Activated CD4-positive, alpha-beta T cell treated with anti-CD3 and anti-CD28 coated beads, Interleukin-2, amount 10 ng/mL, durations not matched to agents 7 days and 5 days (primary cell): ENCODE results near the gene TMEM191C. TPM values are rescaled to one million over a fixed set of nuclear protein-coding genes. Genes with fewer than 3 reads are reported as not detected.
"Not testable (repeated sequence)": the region's sequence is repeated elsewhere in the genome, so short reads cannot be mapped to it uniquely, and the experiment has no call there.

Experiments
- CTCF ChIA-PET: fragments of 350-600 bp; sonication (Branson Sonifier 250); formaldehyde crosslinking; loops from one replicate; lab custom pipeline; 2021; ENCODE audit warnings: antibody characterized with exemption; lab: Charles Lee
- POLR2A ChIA-PET: fragments of 350-600 bp; sonication (Branson Sonifier 250); formaldehyde crosslinking; loops from one replicate; lab custom pipeline; 2021; ENCODE audit warnings: antibody characterized with exemption; lab: Charles Lee
- DNase-seq: peaks from one replicate; pipeline ENCODE4 v3.0.0-alpha.2; 2020
- H3K27ac Mint-ChIP-seq: one replicate; pipeline ENCODE4 v1.8.0; 2021; ENCODE audit warnings: mild to moderate bottlenecking, moderate library complexity, mixed read lengths
- H3K27me3 Mint-ChIP-seq: one replicate; pipeline ENCODE4 v1.8.0; 2021; ENCODE audit warnings: mixed read lengths
- H3K36me3 Mint-ChIP-seq: one replicate; pipeline ENCODE4 v1.8.0; 2021; ENCODE audit warnings: low read depth, mixed read lengths
- H3K4me1 Mint-ChIP-seq: one replicate; pipeline ENCODE4 v1.8.0; 2021; ENCODE audit warnings: mixed read lengths
- H3K4me3 Mint-ChIP-seq: one replicate; pipeline ENCODE4 v1.8.0; 2021; ENCODE audit warnings: mild to moderate bottlenecking, moderate library complexity, mixed read lengths
- H3K9me3 Mint-ChIP-seq: one replicate; pipeline ENCODE4 v1.8.0; 2021; ENCODE audit warnings: mixed read lengths
- total RNA-seq, 2 experiments: library from RNA; stranded (reverse); gene quantifications; one replicate each; pipeline ENCODE4 v1.2.3, GENCODE V29; 2021

Gene TMEM191C
- total RNA-seq, 2 experiments from 2014 or later, result 1.4 to 2.0 TPM

DNA sequence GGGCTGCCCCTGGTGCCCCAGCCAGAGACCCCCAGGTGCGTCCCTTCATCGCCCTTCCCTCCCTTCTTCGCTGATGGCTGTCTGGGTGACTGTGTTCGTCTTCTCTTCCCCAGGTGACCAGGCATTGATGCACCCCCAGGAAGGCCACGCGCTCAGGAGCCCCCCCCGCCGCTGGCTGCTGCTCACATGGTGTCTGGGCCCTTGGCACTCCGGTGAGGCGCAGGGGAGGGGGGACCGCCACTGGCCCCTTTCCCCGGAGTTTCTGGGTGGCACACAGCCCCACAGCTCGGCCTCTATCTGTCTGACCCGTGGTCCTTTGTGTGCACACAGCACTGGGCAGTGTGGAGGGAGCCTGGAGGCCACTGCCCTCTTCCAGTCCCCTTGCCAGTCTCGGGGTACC is 24.5 kb upstream of the TMEM191C start:
- POLR2A ChIA-PET, H3K27ac Mint-ChIP-seq, H3K36me3 Mint-ChIP-seq, H3K9me3 Mint-ChIP-seq, H3K27me3 Mint-ChIP-seq, H3K4me3 Mint-ChIP-seq, DNase-seq, CTCF ChIA-PET, H3K4me1 Mint-ChIP-seq: not testable (repeated sequence)

DNA sequence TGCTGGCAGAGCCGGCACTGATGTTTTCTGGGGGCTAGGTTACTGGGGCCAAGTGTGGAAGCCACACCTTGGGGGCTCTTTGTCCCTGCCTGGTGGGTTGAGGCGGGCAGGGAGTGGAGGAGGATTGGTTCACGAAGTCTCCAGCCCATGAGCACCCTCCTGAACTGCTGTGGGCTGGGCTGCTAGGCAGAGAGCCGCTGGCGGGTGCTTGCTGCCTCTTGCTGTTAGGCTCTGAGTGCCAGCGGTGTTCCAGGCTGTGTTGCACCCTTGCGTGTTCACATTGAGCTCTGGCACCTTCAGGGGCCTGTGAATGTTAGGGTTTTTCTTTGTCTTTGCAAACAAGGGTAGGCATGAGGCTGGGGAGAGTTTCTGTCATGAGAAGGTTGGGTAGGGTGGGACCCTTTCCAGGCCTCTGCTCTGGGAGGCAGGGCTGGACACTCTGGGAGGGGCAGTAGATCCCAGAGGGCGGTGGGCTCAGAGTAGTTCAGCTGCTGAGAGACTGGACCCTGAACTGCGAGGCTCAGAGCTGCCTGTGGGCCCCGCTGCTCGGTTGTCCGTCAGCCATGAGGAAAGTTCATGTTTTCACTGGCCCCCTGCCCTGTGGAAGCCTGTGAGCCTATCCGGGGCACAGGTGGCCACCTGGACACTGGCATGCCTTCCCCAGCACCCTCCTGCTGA is 24.0 kb upstream of the TMEM191C start:
- POLR2A ChIA-PET, result no interaction called here
- H3K27ac Mint-ChIP-seq, result peak overlapping the region; percentile 25
- CTCF ChIA-PET, result no interaction called here
- H3K4me3 Mint-ChIP-seq, result no peak overlapping the region
- no peaks in the 10 kb centered on the region for H3K9me3 Mint-ChIP-seq
- no peaks in the 10 kb centered on the region for H3K27me3 Mint-ChIP-seq
- no peaks in the 10 kb centered on the region for H3K4me1 Mint-ChIP-seq
- peak; percentile 3 for DNase-seq
- H3K36me3 Mint-ChIP-seq, result peaks cover 3% of the 10 kb centered on the region

DNA sequence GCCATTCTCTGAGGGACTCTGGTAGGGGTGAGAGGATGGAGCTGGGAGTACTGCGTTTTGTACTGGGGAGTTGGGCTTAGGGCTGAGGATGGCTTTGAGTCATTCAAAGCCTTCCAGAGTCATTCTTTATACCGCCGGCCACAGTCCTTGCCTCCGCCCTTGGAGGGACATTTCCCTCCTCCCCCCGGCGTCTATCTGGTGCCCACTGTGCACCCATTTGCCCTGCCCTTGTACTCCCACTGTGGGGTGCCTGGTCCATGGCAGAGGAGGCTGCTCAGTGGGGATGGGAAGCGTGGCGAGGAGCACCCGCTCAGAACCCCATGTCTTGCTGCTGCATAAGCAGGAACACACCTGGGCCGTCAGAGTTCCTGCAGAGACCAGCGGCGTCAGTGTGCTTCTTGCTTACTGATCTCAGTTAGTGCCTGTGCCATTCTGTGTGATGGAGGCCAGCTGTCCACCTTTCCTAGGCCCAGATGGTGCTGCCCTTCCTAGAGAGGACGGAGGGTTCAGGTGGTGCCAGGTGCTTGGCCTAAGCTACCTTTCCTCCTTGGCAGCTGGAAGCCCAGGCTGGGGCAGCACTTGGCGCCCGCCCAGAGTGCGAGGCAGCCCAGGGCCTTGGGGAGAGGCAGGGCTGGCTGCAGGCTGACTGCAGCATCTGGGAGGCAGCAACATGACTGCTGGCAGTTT is 23.3 kb upstream of the TMEM191C start:
- Mint-ChIP-seq H3K27me3 (no peaks in the 10 kb centered on the region), H3K27ac (no peak overlapping the region), H3K36me3 (peaks cover 3% of the 10 kb centered on the region), H3K4me3 (no peak overlapping the region), H3K9me3 (no peaks in the 10 kb centered on the region), H3K4me1 (no peaks in the 10 kb centered on the region)
- ChIA-PET CTCF (no interaction called here), POLR2A (no interaction called here)
- peak; percentile 1 for DNase-seq

DNA sequence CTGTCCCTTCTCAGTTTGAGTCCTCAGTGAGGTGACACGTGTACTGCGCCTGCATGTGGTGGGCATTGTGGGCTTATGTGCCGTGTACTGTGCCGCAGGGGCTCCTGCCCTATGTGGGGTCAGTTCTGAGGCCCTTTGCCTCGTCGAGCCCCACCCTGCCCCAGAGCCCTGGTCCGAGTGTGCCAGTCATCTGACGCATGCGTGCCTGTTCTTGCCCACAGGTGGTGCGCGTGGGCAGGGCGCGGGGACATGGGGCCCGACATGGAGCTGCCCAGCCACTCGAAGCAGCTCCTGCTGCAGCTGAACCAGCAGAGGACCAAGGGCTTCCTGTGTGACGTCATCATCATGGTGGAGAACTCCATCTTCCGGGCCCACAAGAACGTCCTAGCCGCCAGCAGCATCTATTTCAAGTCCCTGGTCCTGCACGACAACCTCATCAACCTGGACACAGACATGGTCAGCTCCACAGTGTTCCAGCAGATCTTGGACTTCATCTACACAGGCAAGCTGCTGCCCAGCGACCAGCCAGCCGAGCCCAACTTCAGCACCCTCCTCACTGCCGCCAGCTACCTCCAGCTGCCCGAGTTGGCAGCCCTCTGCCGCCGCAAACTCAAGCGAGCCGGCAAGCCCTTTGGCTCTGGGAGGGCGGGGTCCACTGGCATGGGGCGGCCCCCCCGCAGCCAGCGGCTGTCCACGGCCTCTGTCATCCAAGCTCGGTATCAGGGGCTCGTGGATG is 22.3 kb upstream of the TMEM191C start:
- no peak overlapping the region for H3K4me3 Mint-ChIP-seq
- ChIA-PET CTCF (no interaction called here), POLR2A (no interaction called here)
- peaks cover 3% of the 10 kb centered on the region for H3K36me3 Mint-ChIP-seq
- H3K9me3 Mint-ChIP-seq, result no peaks in the 10 kb centered on the region
- H3K4me1 Mint-ChIP-seq, result no peaks in the 10 kb centered on the region
- H3K27ac Mint-ChIP-seq, result no peak overlapping the region
- H3K27me3 Mint-ChIP-seq, result no peaks in the 10 kb centered on the region
- peak; percentile 4 for DNase-seq

DNA sequence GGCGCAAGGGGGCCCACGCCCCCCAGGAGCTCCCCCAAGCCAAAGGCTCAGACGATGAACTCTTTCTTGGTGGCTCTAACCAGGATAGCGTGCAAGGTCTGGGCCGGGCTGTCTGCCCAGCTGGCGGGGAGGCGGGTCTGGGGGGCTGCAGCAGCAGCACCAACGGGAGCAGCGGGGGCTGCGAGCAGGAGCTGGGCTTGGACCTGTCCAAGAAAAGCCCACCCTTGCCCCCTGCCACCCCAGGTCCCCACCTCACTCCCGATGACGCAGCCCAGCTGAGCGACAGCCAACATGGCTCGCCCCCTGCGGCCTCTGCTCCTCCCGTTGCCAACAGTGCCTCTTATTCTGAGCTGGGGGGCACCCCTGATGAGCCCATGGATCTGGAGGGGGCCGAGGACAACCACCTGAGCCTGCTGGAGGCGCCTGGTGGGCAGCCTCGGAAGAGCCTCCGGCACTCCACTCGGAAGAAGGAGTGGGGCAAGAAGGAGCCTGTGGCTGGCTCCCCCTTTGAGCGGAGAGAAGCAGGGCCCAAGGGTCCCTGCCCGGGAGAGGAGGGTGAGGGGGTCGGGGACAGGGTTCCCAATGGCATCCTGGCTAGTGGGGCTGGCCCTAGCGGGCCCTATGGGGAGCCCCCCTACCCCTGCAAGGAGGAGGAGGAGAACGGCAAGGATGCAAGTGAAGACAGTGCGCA is 21.6 kb upstream of the TMEM191C start:
- DNase-seq, result peak; percentile 4

DNA sequence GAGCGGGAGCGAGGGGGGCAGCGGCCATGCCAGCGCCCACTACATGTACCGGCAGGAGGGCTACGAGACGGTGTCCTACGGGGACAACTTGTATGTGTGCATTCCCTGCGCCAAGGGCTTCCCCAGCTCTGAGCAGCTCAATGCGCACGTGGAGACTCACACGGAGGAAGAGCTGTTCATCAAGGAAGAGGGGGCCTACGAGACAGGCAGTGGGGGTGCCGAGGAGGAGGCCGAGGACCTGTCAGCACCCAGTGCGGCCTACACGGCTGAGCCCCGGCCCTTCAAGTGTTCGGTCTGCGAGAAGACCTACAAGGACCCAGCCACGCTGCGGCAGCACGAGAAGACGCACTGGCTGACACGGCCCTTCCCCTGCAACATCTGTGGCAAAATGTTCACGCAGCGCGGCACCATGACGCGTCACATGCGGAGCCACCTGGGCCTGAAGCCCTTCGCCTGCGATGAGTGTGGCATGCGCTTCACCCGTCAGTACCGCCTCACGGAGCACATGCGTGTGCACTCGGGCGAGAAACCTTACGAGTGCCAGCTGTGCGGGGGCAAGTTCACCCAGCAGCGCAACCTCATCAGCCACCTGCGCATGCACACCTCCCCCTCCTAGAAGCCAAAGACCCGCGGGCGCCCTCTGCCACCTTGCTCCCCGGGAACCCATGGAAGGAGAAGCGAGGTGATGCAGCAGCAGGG is 20.9 kb upstream of the TMEM191C start:
- Mint-ChIP-seq H3K9me3 (no peaks in the 10 kb centered on the region), H3K27ac (no peak overlapping the region), H3K4me1 (no peaks in the 10 kb centered on the region), H3K36me3 (peaks cover 3% of the 10 kb centered on the region), H3K27me3 (no peaks in the 10 kb centered on the region), H3K4me3 (no peak overlapping the region)
- POLR2A ChIA-PET, result no interaction called here
- peak; percentile 3 for DNase-seq
- CTCF ChIA-PET, result no interaction called here

More for the DNA sequence above, 21.6 kb upstream of the TMEM191C start:
- Mint-ChIP-seq H3K9me3 (no peaks in the 10 kb centered on the region), H3K36me3 (peaks cover 3% of the 10 kb centered on the region), H3K27me3 (no peaks in the 10 kb centered on the region), H3K4me1 (no peaks in the 10 kb centered on the region), H3K27ac (no peak overlapping the region), H3K4me3 (no peak overlapping the region)
- ChIA-PET POLR2A (no interaction called here), CTCF (no interaction called here)

DNA sequence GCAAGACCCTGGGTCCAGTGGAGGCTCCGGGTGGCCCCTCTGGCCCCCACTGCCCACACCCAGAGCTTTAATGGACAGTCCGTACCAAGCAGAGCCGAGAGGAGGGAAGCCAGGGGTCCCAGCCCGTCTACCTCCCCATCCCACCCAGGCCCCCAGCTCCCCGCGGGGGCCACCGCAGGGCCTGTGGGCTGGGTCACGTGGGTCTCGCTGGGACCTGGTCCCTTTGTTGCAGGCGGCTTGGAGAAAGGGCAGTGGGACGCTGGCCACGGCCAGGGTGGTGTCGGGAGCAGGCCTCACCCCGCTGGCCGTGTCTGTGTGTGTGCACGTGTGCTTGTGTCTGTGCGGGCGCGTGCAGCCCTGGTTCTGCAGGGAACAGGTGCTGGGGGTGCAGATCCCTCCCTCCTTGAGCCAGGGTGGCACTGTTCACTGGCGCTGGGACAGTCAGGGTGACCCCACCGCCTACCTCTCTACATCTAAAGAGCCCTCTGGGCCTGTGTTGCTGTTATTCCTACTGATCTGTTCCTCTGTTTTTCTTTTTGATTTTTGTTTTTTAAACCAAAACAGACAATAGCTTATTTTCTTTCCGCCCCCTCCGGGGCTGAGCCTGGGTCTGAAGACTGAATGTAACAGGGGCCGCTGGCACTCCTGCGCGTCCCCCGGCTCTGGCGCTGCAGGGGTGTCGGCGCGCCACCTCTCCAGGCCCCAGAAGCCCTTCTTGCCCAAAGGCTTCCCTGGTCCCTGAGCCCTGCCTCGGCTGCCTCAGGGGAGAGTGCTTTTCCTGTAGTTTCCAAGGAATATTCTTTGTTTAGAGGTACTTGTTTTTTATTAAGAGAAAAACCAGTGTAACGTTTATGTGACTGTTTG is 20.1 kb upstream of the TMEM191C start:
- no peaks in the 10 kb centered on the region for H3K27me3 Mint-ChIP-seq
- CTCF ChIA-PET, result no interaction called here
- peak; percentile 1 for DNase-seq

DNA sequence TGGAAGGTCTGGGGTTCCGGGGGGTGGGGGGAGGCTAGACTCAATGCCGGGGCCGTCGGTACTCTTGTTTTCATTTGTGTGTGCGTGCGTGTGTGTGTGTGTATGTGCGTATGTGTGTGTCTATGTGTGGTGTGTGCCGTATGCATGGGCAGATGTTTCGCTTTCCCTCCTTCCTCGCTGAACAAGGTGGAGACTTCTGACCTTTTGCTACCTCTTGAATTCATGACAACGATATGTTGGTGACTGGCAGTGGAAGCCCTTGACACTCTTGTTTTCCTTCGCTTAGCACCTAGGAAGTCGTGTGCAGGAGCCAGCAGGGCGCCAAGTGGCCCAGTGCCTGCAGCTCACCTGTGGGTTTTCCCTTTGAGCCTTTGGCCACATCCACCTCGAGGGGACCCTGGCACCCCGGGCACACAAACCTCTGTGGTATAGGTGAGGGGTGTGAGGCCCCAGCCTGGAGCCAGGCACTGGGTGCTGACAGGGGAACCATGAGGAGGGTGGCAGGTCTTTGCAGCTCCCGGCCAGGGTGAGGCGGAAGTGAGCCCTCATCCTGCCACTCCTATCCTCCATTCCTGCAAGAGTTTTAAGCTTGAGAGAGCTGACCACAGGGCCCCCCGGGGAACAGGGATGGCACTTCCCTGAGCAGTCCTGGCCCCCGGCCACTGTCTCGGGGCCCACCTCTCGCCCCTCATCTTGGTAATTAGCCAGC is 19.3 kb upstream of the TMEM191C start:
- Mint-ChIP-seq H3K4me1 (no peaks in the 10 kb centered on the region), H3K4me3 (no peak overlapping the region), H3K36me3 (peaks cover 3% of the 10 kb centered on the region), H3K27me3 (no peaks in the 10 kb centered on the region), H3K9me3 (no peaks in the 10 kb centered on the region), H3K27ac (peak overlapping the region; percentile 54)
- ChIA-PET POLR2A (no interaction called here), CTCF (interaction anchor here (1.0 kb wide), 1 partner anchor 120 kb away, joined by 3 read pairs; no protein-coding TSS in a partner anchor)
- DNase-seq, result peak; percentile 5

More for the DNA sequence above, 20.1 kb upstream of the TMEM191C start:
- Mint-ChIP-seq H3K9me3 (no peaks in the 10 kb centered on the region), H3K36me3 (peaks cover 3% of the 10 kb centered on the region), H3K4me3 (no peak overlapping the region), H3K4me1 (no peaks in the 10 kb centered on the region), H3K27ac (no peak overlapping the region)
- POLR2A ChIA-PET, result no interaction called here

DNA sequence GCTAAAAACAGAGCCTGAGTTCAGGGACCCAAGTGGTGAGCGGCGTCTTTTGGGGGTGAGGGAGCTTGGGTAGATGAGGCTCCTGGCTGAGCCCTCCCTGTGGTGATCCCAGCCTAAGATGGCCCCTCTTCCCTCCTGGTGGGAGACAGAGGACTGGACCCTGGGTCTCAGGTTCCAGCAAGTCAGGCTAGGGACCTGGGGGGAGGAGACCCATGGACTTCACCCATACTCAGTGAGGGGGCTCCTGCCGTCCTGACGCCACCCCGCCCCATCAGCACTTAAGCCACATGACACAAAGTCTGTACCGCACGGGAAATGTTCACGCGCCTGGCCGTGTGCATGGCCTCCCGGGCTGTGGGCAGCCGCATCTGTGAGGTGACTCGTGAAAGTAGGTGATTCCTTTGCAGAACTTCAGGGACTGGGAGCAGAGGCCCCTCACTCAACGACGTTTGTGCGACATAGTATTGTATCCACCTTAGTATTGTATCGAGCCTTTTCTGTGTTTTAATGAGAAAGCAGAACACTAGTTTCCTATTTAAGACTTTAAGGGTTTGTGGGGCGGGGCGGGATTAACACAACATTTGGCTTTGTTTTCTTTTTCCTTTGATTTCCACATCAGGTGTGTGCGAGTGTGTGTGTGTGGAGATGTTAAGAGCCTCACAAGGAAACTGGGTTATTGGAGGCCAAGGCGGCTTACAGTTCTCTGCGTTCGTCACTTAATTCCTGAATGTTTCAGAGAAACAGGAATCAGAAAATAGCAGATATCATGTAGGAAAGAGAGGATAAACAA is 18.4 kb upstream of the TMEM191C start:
- POLR2A ChIA-PET, result no interaction called here
- CTCF ChIA-PET, result interaction anchor here (0.6 to 1.0 kb wide), 2 partner anchors 119 to 595 kb away, joined by 3 read pairs; no protein-coding TSS in a partner anchor
- H3K36me3 Mint-ChIP-seq, result peaks cover 3% of the 10 kb centered on the region
- no peak overlapping the region for H3K4me3 Mint-ChIP-seq
- H3K27me3 Mint-ChIP-seq, result no peaks in the 10 kb centered on the region
- no peaks in the 10 kb centered on the region for H3K9me3 Mint-ChIP-seq
- no peaks in the 10 kb centered on the region for H3K4me1 Mint-ChIP-seq
- DNase-seq, result peak; percentile 4
- no peak overlapping the region for H3K27ac Mint-ChIP-seq

DNA sequence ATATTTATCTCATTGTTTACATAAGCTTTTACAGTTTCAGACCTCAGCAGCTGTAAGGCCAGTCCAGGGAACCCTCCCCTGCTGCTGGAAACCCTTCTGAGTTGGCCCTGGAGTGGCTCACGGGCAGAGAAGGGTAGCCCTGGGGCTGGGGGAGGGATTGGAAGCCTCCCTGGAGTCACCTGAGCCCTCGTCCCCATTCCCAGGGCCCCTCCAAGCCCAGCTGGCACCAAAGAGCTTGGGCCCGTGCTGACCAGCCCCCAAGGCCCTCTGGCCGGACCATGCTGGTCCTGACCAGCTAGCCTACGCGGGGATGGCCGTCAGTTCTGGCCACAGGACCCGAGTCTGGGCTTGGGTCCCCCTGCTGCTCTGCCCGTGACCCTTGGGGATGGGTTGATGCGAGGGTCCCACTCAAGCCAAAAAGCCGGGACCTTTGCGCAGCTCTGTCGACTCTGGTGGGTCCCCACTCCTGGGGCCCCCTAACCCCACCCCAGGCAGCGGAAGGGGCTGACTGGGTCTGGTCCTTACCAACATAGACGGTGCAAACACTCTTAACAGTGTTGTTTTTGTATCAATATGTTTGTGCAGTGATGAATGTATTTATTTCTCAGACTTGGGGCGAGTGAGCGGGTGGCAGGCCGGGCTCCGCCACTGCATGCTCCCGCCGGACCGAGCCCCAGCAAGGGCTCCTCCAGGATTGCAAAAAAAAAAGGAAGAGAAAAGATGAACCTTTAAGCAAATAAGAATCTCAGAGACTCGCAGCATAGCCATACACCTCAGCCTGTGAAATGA is 17.5 kb upstream of the TMEM191C start:
- Mint-ChIP-seq H3K27me3 (no peaks in the 10 kb centered on the region), H3K27ac (no peak overlapping the region), H3K4me1 (no peaks in the 10 kb centered on the region), H3K9me3 (no peaks in the 10 kb centered on the region), H3K4me3 (no peak overlapping the region), H3K36me3 (peaks cover 3% of the 10 kb centered on the region)
- ChIA-PET POLR2A (no interaction called here), CTCF (interaction anchor here (0.6 kb wide), 1 partner anchor 596 kb away, joined by 3 read pairs; no protein-coding TSS in a partner anchor)
- DNase-seq, result peak; percentile 4
